ENCODE measurements around the gene ATP5PF.
"Not testable (repeated sequence)": the region's sequence is repeated elsewhere in the genome, so short reads cannot be mapped to it uniquely, and the experiment has no call there.

Gene ATP5PF

GRCh38 chr21:25721987-25722386 lies 12.7 kb downstream of the ATP5PF start:
- DNase-seq: no peak

GRCh38 chr21:25717491-25718147 lies 17.1 kb downstream of the ATP5PF start:
- no peak for DNase-seq

- DNase-seq: not testable (repeated sequence)
Observed at GRCh38 chr21:25714066-25714465, 20.6 kb downstream of the ATP5PF start.

GRCh38 chr21:25710550-25710949 lies 24.2 kb downstream of the ATP5PF start:
- peak; percentile 16 for DNase-seq

DNA sequence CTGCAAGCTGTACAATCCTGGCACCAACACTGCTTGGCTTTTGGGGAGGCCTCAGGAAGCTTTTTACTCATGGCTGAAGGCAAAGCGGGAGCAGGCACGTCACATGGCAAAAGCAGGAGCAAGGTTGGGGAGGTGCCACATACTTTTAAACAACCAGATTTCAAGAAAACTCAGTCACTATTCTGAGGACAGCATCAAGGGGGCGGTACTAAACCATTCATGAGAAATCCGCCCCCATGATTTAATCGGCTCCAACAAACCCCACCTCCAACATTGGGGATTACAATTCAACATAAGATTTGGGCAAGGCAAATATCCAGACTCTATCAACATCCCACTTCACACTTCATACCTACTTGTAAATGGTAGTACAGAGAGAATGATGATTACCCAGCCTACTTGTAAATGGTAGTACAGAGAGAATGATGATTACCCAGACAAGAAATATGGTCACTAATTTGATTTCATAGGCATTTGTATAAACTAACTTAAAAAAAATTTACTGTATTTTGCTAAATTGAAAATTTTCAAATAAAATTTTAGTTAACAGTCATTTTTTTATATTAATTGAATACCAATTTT lies 24.9 kb downstream of the ATP5PF start:
- DNase-seq: no peak

GRCh38 chr21:25708467-25709065 lies 26.1 kb downstream of the ATP5PF start:
- peak; percentile 50 for DNase-seq

GRCh38 chr21:25701529-25701928 lies 33.2 kb downstream of the ATP5PF start:
- no peak for DNase-seq

DNA sequence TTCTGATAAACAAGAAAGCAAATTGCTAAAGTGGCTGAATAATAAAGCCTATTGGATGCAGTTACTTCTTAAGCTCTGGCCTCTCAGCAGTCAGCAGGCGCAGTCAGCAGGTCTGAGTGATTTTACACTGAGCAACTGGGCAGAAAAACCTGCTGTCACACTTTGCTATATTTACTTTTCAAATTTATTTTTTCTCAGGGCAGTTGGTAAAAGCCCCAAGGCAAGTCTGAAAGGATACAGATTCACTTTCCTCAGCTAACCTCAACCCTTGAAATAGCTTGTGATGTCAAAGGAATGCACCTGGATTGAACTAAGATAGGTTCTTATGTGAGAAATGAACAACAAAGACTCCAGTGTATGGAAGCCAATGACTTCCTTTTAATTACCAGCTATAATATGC lies 34.0 kb downstream of the ATP5PF start:
- DNase-seq: no peak

DNA sequence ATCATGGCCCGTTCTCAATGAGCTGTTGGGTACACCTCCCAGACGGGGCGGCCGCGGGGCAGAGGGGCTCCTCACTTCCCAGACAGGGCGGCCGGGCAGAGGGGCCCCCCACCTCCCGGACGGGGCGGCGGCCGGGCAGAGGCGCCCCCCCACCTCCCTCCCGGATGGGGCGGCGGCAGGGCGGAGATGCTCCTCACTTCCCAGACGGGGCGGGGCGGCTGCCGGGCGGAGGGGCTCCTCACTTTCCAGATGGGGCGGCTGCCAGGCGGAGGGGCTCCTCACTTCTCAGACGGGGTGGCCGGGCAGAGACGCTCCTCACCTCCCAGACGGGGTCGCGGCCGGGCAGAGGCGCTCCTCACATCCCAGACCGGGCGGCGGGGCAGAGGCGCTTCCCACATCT lies 39.2 kb downstream of the ATP5PF start:
- not testable (repeated sequence) for DNase-seq

DNA sequence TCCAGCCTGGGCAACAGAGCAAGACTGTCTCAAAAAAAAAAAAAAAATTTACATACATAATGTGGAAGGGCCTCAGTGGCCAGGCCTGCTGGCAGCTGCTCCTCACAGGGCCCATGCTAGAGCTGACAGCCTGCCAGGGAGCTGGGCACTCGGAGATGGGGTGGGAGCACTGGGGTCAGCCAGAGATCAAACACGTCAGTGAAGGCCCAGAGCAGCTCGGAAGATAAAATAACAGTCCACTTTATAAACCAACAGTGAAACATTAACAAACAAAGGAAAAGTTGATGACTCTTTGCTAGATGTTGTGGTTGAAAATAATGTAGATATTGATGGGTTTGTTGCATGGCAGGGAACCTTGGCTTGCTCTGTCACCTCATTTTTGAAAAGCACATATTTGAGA lies 42.7 kb downstream of the ATP5PF start:
- DNase-seq: no peak

GRCh38 chr21:25689226-25689625 lies 45.5 kb downstream of the ATP5PF start:
- DNase-seq: no peak

- DNase-seq: no peak
Observed at GRCh38 chr21:25688275-25689155, 46.2 kb downstream of the ATP5PF start.

DNA sequence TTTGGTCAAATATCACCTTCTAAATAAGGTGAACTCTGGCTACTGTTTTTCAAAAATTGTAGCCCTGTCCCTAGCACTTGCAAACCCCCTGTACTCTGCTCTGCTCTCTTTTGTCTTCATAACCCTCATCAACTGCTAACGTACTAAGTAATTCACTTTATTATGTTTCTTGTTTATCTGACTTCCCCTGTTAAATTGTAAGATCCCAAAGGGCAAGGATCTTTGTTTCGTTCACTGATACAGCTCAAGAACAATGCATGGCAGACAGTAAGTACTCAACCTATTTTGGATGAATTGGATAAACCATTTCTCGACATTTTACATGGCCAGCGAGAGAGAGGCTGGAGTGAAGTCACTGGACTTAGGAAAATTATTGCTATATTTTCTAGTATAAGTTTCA lies 46.9 kb downstream of the ATP5PF start:
- no peak for DNase-seq

DNA sequence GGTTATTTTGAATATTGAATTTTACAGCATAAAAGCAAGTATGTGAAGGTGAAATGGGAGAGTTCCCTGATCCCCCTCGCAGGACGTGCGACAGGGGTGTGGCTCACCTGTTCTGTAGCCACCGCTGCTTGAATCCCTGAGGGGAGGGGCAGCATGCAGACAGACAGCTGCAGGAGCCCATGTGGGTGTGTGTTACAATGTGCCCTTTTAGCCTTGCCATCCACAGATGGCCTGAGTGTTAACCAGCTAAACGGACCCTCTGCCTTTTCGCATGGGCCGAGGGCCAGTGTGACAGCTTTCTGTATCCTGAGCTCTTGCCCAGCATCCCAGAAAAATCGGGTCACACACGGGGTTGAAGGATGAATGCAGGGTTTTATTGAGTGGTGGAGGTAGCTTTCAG lies 52.3 kb downstream of the ATP5PF start:
- no peak for DNase-seq

GRCh38 chr21:25676451-25676850 lies 58.3 kb downstream of the ATP5PF start:
- DNase-seq: no peak
